Neuronal stem cell (in vitro differentiated cells): ENCODE data around the gene FKBP2.

Experiments
- DNase-seq: peaks from one replicate; pipeline ENCODE4 v3.0.0-alpha.2; 2013; ENCODE audit warnings: low spot score
- H2AFZ ChIP-seq: one replicate; pipeline ENCODE4 v1.6.1; 2013; ENCODE audit warnings: mild to moderate bottlenecking, low read length, inconsistent platforms
- H2AK5ac ChIP-seq: 2 replicates; pipeline ENCODE4 v1.6.1; 2013; ENCODE audit warnings: low read depth, mild to moderate bottlenecking, inconsistent platforms, low read length, moderate library complexity, mixed read lengths
- H2BK120ac ChIP-seq: 2 replicates; pipeline ENCODE4 v1.6.1; 2013; ENCODE audit warnings: low read depth, mild to moderate bottlenecking, inconsistent platforms, low read length, moderate library complexity, mixed read lengths
- H2BK12ac ChIP-seq: one replicate; pipeline ENCODE4 v1.6.1; 2013; ENCODE audit warnings: low read length, inconsistent platforms
- H2BK15ac ChIP-seq: 2 replicates; pipeline ENCODE4 v1.6.1; 2013; ENCODE audit warnings: mild to moderate bottlenecking, low read length, inconsistent platforms, mixed read lengths
- H2BK5ac ChIP-seq: one replicate; pipeline ENCODE4 v1.6.1; 2013; ENCODE audit warnings: inconsistent platforms, mild to moderate bottlenecking, low read length, moderate library complexity
- H3K14ac ChIP-seq: one replicate; pipeline ENCODE4 v1.6.1; 2013; ENCODE audit warnings: low read length, inconsistent platforms
- H3K18ac ChIP-seq: 2 replicates; pipeline ENCODE4 v1.6.1; 2013; ENCODE audit warnings: low read length, inconsistent platforms
- H3K23ac ChIP-seq: 2 replicates; pipeline ENCODE4 v1.6.1; 2013; ENCODE audit warnings: low read depth, mild to moderate bottlenecking, mixed read lengths, low read length, inconsistent platforms; ENCODE audit not compliant: poor library complexity
- H3K27ac ChIP-seq: replicated peaks from 3 replicates; pipeline ENCODE4 v1.5.1; 2013; ENCODE audit warnings: low read length, inconsistent platforms
- H3K27me3 ChIP-seq, 3 experiments: 2 replicates each; pipeline ENCODE4 v1.6.1; 2013; ENCODE audit warnings: low read length in 3 of 3, mild to moderate bottlenecking in 2 of 3, inconsistent platforms in 1 of 3, low read depth in 1 of 3, mixed read lengths in 1 of 3, moderate library complexity in 1 of 3; ENCODE audit not compliant: control insufficient read depth in 3 of 3, insufficient read depth in 3 of 3
- H3K36me3 ChIP-seq, 2 donors: replicated peaks in 1 of 2; 2 replicates each; pipeline ENCODE4 v1.6.1; 2013; ENCODE audit warnings: low read length in 2 of 2; ENCODE audit not compliant: control insufficient read depth in 2 of 2, insufficient read depth in 2 of 2
- H3K4ac ChIP-seq: 2 replicates; pipeline ENCODE4 v1.6.1; 2013; ENCODE audit warnings: inconsistent platforms, mild to moderate bottlenecking, low read length, moderate library complexity
- H3K4me1 ChIP-seq, 2 donors: 1 replicate in 1 of 2; 2 replicates in 1 of 2; pipeline ENCODE4 v1.6.1; 2013; ENCODE audit warnings: low read length in 2 of 2, low read depth in 1 of 2; ENCODE audit not compliant: control insufficient read depth in 2 of 2, insufficient read depth in 1 of 2
- H3K4me2 ChIP-seq: one replicate; pipeline ENCODE4 v1.6.1; 2013; ENCODE audit warnings: mild to moderate bottlenecking, low read length, inconsistent platforms; ENCODE audit not compliant: insufficient read depth, poor library complexity, severe bottlenecking
- H3K4me3 ChIP-seq, 2 donors: 2 replicates each; pipeline ENCODE4 v1.5.1; 2013; ENCODE audit warnings: low read length in 2 of 2, mild to moderate bottlenecking in 2 of 2, inconsistent platforms in 1 of 2, moderate library complexity in 1 of 2
- H3K79me1 ChIP-seq: one replicate; pipeline ENCODE4 v1.6.1; 2013; ENCODE audit warnings: low read depth, mild to moderate bottlenecking, inconsistent platforms, low read length, moderate library complexity
- H3K9ac ChIP-seq: one replicate; pipeline ENCODE4 v1.6.1; 2013; ENCODE audit warnings: mild to moderate bottlenecking, low read depth, low read length, inconsistent platforms; ENCODE audit not compliant: poor library complexity
- H3K9me3 ChIP-seq, 2 donors: replicated peaks in 1 of 2; 2 replicates each; pipeline versions ENCODE3 to v1.6.1; 2013; ENCODE audit warnings: low read length in 2 of 2, mild to moderate bottlenecking in 2 of 2, inconsistent platforms in 1 of 2, low read depth in 1 of 2, mixed read lengths in 1 of 2, moderate library complexity in 1 of 2; ENCODE audit not compliant: control insufficient read depth in 2 of 2, insufficient read depth in 1 of 2
- H4K8ac ChIP-seq: one replicate; pipeline ENCODE4 v1.6.1; 2013; ENCODE audit warnings: low read depth, mild to moderate bottlenecking, inconsistent platforms, low read length, moderate library complexity
- H4K91ac ChIP-seq: one replicate; pipeline ENCODE4 v1.6.1; 2013; ENCODE audit warnings: low read length, low read depth, mild to moderate bottlenecking, inconsistent platforms; ENCODE audit not compliant: poor library complexity
- WGBS, 2 donors: extraction: QIAGEN DNeasy Blood & Tissue Kit; methylation state at CpG; one replicate each; pipeline ENCODE4 v1.1.7; 2013; ENCODE audit warnings: missing lambda C conversion rate in 2 of 2, mixed read lengths in 1 of 2; ENCODE audit not compliant: insufficient read length in 2 of 2, insufficient replicate concordance in 1 of 2; ENCODE audit errors: extremely low coverage in 2 of 2; 5-methylcytosine and 5-hydroxymethylcytosine counted together

Gene FKBP2

DNA sequence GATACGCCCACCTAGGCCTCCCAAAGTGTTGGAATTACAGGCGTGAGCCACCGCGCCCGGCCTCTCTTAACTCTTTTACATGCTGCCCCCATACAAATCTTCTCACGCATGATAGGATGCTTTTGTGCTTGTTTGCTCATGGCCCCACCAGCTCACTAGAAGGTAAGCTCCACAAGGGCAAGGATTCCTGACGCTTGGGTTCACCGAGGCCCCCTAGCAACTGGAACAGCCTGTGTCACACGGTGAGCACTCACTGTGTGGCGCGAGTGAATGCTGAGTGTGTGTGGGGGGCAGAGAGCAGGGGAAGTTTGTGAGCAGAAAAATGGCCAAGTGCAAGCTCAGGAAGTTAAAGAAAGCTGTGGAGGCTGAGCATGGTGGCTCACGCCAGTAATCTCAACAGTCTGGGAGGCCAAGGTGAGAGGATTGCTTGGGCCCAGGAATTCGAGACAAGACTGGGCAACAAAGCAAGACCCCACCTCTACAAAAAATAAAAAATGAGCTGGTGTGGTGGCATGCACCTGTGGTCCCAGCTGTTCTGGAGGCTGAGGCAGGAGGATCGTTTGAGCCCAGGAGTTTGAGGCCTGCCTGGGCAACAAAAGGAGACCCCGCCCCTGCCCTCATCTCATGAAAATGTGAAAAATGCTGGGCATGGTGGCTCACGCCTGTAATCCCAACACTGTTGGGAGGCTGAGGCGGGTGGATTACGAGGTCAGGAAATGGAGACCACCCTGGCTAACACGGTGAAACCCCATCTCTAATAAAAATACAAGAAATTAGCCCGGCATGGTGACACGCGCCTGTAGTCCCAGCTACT, 41.3 kb downstream of the FKBP2 start:
- H4K91ac ChIP-seq: no peak overlapping the region
- no peak overlapping the region for H3K4me2 ChIP-seq
- H2BK5ac ChIP-seq: no peak overlapping the region
- no peak overlapping the region for H2AFZ ChIP-seq
- no peak overlapping the region for H2AK5ac ChIP-seq
- peaks cover 4% of the 10 kb centered on the region for H3K79me1 ChIP-seq
- peaks cover 2 to 35% of the 10 kb centered on the region in 2 donors for H3K36me3 ChIP-seq
- no peak for DNase-seq
- H3K4me1 ChIP-seq: peaks cover 3 to 9% of the 10 kb centered on the region in 2 donors
- no peak overlapping the region for H2BK120ac ChIP-seq
- no peak overlapping the region for H2BK12ac ChIP-seq
- no peak overlapping the region for H3K23ac ChIP-seq
- H4K8ac ChIP-seq: peak overlapping the region; percentile 82
- no peak overlapping the region for H2BK15ac ChIP-seq
- peak overlapping the region; percentile 21 for H3K9ac ChIP-seq
- no peak overlapping the region for H3K4me3 ChIP-seq
- H3K18ac ChIP-seq: no peak overlapping the region
- no peak overlapping the region for H3K27ac ChIP-seq
- H3K4ac ChIP-seq: no peak overlapping the region
- no peaks in the 10 kb centered on the region for H3K27me3 ChIP-seq
- H3K14ac ChIP-seq: no peak overlapping the region
- no peaks in the 10 kb centered on the region for H3K9me3 ChIP-seq
- no CpG with 5 or more reads among the region's 22 CpGs for WGBS, 2 donors

DNA sequence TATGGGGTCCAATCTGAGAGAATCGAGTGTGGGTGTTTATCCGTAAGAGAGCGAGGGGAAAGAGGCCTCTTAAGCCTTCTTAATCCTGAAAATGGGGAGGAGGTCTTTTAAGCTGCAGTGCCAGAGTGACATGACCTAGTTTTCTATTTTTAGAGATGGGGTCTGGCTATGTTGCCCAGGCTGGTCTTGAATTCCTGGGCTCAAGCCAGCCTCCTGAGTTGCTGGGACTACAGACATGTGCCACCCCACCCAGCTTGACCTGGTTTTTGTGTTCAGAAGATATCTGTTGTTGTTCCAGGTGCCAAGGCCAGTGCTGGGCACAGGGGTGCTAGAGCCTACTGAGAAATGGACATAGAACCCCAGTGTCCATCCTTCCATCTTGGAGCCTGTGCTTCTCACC, 42.2 kb downstream of the FKBP2 start:
- no peak overlapping the region for H3K27ac ChIP-seq
- peaks cover 2 to 28% of the 10 kb centered on the region in 2 donors for H3K36me3 ChIP-seq
- peak overlapping the region; percentile 39 for H4K91ac ChIP-seq
- H3K4me1 ChIP-seq: peaks cover 3 to 9% of the 10 kb centered on the region in 2 donors
- H2BK5ac ChIP-seq: no peak overlapping the region
- no peak overlapping the region for H2BK120ac ChIP-seq
- H3K4me2 ChIP-seq: no peak overlapping the region
- no peak overlapping the region for H2BK15ac ChIP-seq
- H4K8ac ChIP-seq: no peak overlapping the region
- H2AK5ac ChIP-seq: no peak overlapping the region
- peak overlapping the region in 1 of 2 donors; percentile 34 for H3K4me3 ChIP-seq
- peaks cover 6% of the 10 kb centered on the region for H3K79me1 ChIP-seq
- WGBS, 2 donors: no CpG with 5 or more reads among the region's 3 CpGs
- no peak overlapping the region for H3K18ac ChIP-seq
- no peaks in the 10 kb centered on the region for H3K27me3 ChIP-seq
- no peak overlapping the region for H3K9ac ChIP-seq
- H3K14ac ChIP-seq: no peak overlapping the region
- no peak for DNase-seq
- H2AFZ ChIP-seq: no peak overlapping the region
- H3K9me3 ChIP-seq: no peaks in the 10 kb centered on the region
- H3K4ac ChIP-seq: no peak overlapping the region
- H2BK12ac ChIP-seq: peak overlapping the region; percentile 63
- H3K23ac ChIP-seq: no peak overlapping the region

DNA sequence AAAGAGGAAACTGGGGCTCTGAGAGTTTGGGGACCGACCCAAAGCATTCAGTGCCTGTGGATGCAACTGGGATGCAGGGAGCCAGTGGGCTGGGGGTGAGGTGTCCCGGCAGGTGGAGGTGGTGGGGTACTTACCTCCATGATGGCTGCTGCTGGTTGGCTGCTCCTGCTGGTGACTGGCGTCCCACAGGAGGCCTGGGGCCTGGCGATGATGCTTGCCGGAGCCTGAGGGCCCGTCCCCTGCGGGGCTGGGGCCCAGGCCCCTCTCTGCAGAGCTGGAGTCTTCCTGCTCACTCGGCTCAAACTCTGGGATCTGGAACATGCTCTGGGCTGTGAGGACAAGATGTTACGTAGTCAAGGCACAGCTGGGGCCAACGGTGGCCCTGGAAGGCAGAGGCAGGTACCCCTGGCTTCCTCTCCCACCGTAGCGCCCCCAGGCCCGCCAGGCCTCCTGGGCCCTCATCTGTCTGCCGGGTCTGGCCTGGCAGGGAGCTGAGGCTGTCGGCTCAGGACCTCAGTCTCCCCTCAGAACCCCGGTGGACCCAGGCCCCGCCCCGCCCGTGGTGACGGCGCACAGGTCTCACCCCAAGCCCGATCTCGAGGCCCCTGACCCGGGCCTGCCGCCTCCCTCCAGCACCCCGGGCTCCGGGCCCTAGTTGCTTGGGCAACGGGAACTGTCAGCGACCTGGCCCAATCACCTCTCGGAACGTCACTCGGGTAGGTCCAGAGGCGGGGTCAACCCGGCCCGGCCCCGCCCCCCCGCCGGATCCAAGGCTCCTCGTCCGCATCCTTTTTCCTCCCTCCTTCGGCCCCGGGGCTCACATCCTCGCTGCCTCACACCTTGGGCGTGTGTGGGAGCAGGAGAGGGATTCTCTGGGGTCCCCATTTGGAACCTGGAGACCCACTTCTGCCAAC, 43.4 kb downstream of the FKBP2 start, which contains the start of gene BAD:
Gene BAD (minus strand): TSS at position 618 of the 914 bp plus-strand sequence. CDS start 297 bp downstream, at position 321.
- peaks cover 6% of the 10 kb centered on the region for H3K79me1 ChIP-seq
- H2AK5ac ChIP-seq: peak within 1 kb of the TSS; percentile 58
- H3K23ac ChIP-seq: peak within 1 kb of the TSS; percentile 85
- WGBS, 2 donors: no CpG with 5 or more reads among the region's 44 CpGs
- H3K4ac ChIP-seq: no peak within 1 kb of the TSS
- peaks cover 2 to 18% of the 10 kb centered on the region in 2 donors for H3K36me3 ChIP-seq
- H3K4me1 ChIP-seq: peaks cover 3 to 9% of the 10 kb centered on the region in 2 donors
- H3K18ac ChIP-seq: peak within 1 kb of the TSS; percentile 98
- no peak within 1 kb of the TSS for H4K91ac ChIP-seq
- H3K4me2 ChIP-seq: peak within 1 kb of the TSS; percentile 100
- peak within 1 kb of the TSS; percentile 94 for H3K14ac ChIP-seq
- H3K27ac ChIP-seq: peak within 1 kb of the TSS; percentile 61
- H2AFZ ChIP-seq: peak within 1 kb of the TSS; percentile 99
- peak within 1 kb of the TSS; percentile 93 for H2BK5ac ChIP-seq
- H3K9ac ChIP-seq: peak within 1 kb of the TSS; percentile 98
- peak within 1 kb of the TSS; percentile 82 for H4K8ac ChIP-seq
- H2BK12ac ChIP-seq: peak within 1 kb of the TSS; percentile 73
- H2BK15ac ChIP-seq: peak within 1 kb of the TSS; percentile 77
- H3K9me3 ChIP-seq: no peaks in the 10 kb centered on the region
- H2BK120ac ChIP-seq: no peak within 1 kb of the TSS
- DNase-seq: peak; percentile 94
- H3K4me3 ChIP-seq: peak within 1 kb of the TSS; percentile 68 to 91
- peaks cover 0 to 1% (median 1%) of the 10 kb centered on the region in 3 experiments for H3K27me3 ChIP-seq
